Measurements from ENCODE around the gene LRRC15.

- TF ChIP-seq, protein P1, sequence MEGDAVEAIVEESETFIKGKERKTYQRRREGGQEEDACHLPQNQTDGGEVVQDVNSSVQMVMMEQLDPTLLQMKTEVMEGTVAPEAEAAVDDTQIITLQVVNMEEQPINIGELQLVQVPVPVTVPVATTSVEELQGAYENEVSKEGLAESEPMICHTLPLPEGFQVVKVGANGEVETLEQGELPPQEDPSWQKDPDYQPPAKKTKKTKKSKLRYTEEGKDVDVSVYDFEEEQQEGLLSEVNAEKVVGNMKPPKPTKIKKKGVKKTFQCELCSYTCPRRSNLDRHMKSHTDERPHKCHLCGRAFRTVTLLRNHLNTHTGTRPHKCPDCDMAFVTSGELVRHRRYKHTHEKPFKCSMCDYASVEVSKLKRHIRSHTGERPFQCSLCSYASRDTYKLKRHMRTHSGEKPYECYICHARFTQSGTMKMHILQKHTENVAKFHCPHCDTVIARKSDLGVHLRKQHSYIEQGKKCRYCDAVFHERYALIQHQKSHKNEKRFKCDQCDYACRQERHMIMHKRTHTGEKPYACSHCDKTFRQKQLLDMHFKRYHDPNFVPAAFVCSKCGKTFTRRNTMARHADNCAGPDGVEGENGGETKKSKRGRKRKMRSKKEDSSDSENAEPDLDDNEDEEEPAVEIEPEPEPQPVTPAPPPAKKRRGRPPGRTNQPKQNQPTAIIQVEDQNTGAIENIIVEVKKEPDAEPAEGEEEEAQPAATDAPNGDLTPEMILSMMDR (IDR thresholded peaks at IDR 0.05): no peak
- peak in 1 of 2 donors; percentile 19 for TF ChIP-seq POLR2A (IDR thresholded peaks at IDR 0.05)
These were observed 11.9 kb upstream of the LRRC15 start for GRCh38 chr3:194381460-194381875.

Data from thyroid gland (tissue), 4 donors.